ENCODE results near the gene ZC3H14. TPM values are rescaled to one million over a fixed set of nuclear protein-coding genes. Genes with fewer than 3 reads are reported as not detected.

ZC3H14 gene
- total RNA-seq, 1 experiment from 2014 or later = 90.6 TPM

DNA sequence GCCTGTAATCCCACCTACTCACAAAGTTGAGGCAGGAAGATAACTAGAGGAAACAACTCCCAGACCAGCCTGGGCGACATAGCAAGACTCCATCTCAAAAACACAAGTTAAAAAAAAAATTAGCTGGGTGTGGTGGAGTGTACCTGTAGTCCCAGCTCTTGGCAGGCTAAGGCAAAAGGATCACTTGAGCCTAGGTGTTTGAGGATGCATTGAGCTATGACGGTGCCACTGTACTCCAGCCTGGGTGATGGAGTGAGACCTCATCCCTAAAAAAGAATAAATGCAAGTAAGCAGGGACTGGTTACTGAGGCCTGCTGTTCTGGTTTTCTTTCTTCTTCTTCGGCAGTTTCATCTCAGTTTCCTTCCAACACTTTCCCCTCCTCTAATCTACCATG lies 15.5 kb upstream of the ZC3H14 start:
- Histone ChIP-seq H3K4me1 (ENCODE audit: insufficient read depth, low read length) (no peaks in the 10 kb centered on the region), H3K56ac (ENCODE audit: insufficient read length, low read depth, low read length) (no peak overlapping the region), H3K14ac (ENCODE audit: insufficient read depth, low read length) (no peak overlapping the region), H3K18ac (ENCODE audit: insufficient read length, low read depth, low read length) (no peak overlapping the region), H2AK5ac (ENCODE audit: insufficient read length, low read length) (no peak overlapping the region), H3T11ph (ENCODE audit: low read length) (no peak overlapping the region), H2BK120ac (ENCODE audit: low read depth, low read length, poor library complexity, severe bottlenecking) (no peak overlapping the region), H3K79me2 (ENCODE audit: insufficient read depth, low read length) (no peaks in the 10 kb centered on the region), H3K23me2 (ENCODE audit: insufficient read length, low read depth, low read length, poor library complexity, severe bottlenecking) (peaks cover 9% of the 10 kb centered on the region), H4K20me1 (ENCODE audit: control insufficient read depth, insufficient read depth, insufficient read length) (no peaks in the 10 kb centered on the region), H2BK5ac (ENCODE audit: insufficient read length, low read length) (no peak overlapping the region), H3K9ac (ENCODE audit: extremely low read depth, insufficient read length, low read length) (no peak overlapping the region), H3K27ac (ENCODE audit: insufficient read length, low read depth, low read length) (no peak overlapping the region), H4K91ac (ENCODE audit: insufficient read length, low read depth, low read length) (no peak overlapping the region), H4K8ac (replicated peaks; ENCODE audit: insufficient read length, low read depth, low read length) (no peak overlapping the region), H3K9me3 (ENCODE audit: control insufficient read depth, low read depth, low read length) (no peaks in the 10 kb centered on the region), H2AFZ (ENCODE audit: low read length) (no peak overlapping the region), H3K23ac (ENCODE audit: insufficient read length, low read depth, low read length) (no peak overlapping the region), H2BK20ac (ENCODE audit: low read depth, low read length, poor library complexity, severe bottlenecking) (no peak overlapping the region), H3K4ac (ENCODE audit: low read depth, low read length) (no peak overlapping the region), H3K27me3 (ENCODE audit: insufficient read depth, low read length) (no peaks in the 10 kb centered on the region), H3K4me2 (ENCODE audit: insufficient read depth, insufficient read length, low read length) (no peak overlapping the region), H3K79me1 (ENCODE audit: insufficient read depth, low read depth, low read length, poor library complexity, severe bottlenecking) (no peaks in the 10 kb centered on the region), H4K5ac (ENCODE audit: insufficient read length, low read depth, low read length) (no peak overlapping the region), H2BK12ac (ENCODE audit: insufficient read length, low read depth, low read length) (no peak overlapping the region), H2BK15ac (ENCODE audit: low read depth, low read length) (no peak overlapping the region)
- Mint-ChIP-seq H3K36me3 (ENCODE audit: insufficient read depth in 1 of 3, low read depth in 3 of 3) (peaks cover 2 to 38% (median 23%) of the 10 kb centered on the region in 3 experiments; a peak in 5 of 7 replicates), H3K9me3 (no peaks in the 10 kb centered on the region), H3K27me3 (ENCODE audit: low read depth) (peaks cover 2% of the 10 kb centered on the region; the same call in 1 of the 2 replicates), H3K4me1 (peaks cover 2% of the 10 kb centered on the region in 2 experiments; a peak in 2 of 4 replicates), H3K27ac (no peak overlapping the region), H3K4me3 (no peak overlapping the region)
- no CpG with 5 or more reads among the region's 3 CpGs for WGBS (ENCODE audit: extremely low coverage, insufficient read length, low lambda C conversion rate)
- TF ChIP-seq, protein P1, sequence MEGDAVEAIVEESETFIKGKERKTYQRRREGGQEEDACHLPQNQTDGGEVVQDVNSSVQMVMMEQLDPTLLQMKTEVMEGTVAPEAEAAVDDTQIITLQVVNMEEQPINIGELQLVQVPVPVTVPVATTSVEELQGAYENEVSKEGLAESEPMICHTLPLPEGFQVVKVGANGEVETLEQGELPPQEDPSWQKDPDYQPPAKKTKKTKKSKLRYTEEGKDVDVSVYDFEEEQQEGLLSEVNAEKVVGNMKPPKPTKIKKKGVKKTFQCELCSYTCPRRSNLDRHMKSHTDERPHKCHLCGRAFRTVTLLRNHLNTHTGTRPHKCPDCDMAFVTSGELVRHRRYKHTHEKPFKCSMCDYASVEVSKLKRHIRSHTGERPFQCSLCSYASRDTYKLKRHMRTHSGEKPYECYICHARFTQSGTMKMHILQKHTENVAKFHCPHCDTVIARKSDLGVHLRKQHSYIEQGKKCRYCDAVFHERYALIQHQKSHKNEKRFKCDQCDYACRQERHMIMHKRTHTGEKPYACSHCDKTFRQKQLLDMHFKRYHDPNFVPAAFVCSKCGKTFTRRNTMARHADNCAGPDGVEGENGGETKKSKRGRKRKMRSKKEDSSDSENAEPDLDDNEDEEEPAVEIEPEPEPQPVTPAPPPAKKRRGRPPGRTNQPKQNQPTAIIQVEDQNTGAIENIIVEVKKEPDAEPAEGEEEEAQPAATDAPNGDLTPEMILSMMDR (conservative IDR thresholded peaks at IDR 0.05) = no peak
- DNase-seq = no peak
